Middle frontal gyrus (tissue), 1 donor: ENCODE data around the gene TEX14.

ENCODE experiments used
- DNase-seq: peaks from one replicate; pipeline ENCODE4 v3.0.0-alpha.2; 2015; ENCODE audit warnings: low spot score; ENCODE audit errors: extremely low spot score

TEX14 gene

GRCh38 chr17:58530655-58531054, 161.2 kb downstream of the TEX14 start:
- no peak for DNase-seq

DNA sequence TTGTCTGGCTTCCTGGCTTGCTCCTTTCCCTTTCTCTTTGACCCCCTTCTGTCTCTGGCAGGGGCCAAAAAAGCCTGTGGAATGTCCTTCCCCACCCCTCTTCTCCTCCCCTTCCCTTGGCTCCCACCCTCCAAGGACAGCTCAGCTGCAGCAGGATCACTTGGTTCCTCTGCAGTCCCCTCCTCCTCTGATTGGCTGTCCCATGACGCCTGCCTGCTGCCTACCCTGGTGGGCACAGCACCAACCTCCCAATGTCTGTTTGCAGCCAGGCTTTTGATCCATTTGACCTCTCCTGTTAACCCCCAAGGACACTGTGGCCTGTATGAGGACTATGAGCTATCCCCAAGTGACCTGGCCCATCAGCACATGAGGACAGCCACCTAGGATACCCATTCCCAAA, 162.6 kb downstream of the TEX14 start:
- peak; percentile 27 for DNase-seq

DNA sequence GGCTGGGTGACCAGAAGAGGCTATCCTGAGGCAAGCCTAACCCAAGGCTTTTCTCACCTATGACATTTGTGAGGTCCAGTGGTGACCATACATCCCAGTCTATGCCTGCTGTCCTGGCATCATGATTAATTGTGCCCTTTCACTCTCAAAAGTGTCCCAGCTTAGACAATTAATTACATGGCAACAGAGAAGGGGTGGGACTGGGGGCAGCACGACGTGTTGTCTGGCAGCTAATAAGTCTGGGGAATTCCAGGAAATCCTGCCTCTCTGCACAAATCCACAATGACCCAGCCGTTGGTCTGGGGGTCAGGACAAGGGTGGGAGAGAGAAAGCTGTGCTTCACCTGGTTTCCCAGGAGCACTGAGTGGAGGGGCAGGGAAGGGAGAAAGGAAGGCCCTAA, 163.4 kb downstream of the TEX14 start:
- DNase-seq: no peak

DNA sequence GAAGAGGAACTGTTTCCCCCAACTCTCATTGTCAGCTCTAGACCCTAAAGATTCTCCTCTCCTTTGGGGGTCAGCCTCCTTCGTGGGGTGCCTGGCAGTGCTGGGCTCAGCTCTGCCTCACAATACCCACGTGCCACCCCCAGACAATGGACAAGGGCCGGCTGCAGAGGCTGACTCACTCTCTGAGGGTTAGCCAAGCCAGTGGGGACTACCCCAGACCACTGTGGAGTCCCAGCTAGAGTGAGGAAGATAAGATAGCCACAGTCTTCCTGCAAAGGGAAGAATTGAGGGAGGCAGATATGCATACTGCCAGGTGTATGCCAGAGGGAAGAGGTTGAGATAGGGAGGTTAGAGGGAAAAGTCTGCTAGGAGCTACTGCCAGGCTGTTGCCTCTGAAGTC, 163.9 kb downstream of the TEX14 start:
- DNase-seq: peak; percentile 75

DNA sequence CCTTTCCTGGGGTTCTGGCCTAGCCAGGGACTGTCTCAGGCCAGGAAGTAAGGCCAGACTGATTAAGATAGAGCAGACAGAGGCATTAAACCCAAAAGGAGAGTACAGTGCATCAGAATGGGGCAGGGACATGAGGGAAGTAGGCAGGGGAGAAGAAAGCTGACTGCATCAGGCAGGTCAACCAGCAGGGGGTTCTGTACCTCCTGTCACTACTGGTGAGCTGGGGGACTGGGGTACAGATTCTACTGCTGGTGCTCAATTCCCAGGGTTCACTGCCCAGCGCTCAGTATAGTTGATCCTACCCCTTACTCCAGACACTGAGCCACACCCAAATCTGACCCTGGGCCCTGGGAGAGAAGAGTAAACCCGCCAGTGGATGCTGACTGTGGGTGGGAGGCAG, 164.5 kb downstream of the TEX14 start:
- no peak for DNase-seq

- DNase-seq: no peak
Observed at GRCh38 chr17:58525239-58525638, 166.6 kb downstream of the TEX14 start.

GRCh38 chr17:58521680-58522079, 170.2 kb downstream of the TEX14 start:
- DNase-seq: no peak

DNA sequence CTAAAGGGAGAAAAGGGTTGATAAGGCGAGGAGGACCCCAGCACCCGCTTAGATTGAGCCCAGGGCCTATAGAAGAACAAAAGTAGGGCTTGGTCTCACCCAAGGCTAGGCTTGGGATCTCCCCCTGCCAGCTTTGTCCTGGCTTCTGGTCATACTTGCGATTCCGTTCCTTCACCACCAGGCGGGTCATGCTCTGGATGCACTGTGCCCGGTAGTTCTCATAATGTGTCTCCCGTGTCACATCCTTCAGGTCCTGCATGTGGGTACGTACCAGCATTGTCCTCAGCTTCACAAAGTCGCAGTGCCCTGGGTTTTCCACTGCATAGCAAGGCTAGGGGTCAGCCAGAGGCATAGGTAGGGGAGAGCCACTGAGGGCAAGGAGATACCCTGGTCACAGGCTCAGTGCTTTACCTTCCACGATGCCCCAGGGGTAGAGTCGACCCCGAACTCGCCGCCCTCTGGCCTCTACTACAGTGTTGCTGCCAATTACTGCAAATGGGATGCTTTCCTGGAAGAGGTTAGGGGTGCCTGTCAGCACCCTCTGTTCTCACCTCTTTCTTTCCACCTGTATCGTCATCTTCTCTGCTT, 170.9 kb downstream of the TEX14 start:
- no peak for DNase-seq

DNA sequence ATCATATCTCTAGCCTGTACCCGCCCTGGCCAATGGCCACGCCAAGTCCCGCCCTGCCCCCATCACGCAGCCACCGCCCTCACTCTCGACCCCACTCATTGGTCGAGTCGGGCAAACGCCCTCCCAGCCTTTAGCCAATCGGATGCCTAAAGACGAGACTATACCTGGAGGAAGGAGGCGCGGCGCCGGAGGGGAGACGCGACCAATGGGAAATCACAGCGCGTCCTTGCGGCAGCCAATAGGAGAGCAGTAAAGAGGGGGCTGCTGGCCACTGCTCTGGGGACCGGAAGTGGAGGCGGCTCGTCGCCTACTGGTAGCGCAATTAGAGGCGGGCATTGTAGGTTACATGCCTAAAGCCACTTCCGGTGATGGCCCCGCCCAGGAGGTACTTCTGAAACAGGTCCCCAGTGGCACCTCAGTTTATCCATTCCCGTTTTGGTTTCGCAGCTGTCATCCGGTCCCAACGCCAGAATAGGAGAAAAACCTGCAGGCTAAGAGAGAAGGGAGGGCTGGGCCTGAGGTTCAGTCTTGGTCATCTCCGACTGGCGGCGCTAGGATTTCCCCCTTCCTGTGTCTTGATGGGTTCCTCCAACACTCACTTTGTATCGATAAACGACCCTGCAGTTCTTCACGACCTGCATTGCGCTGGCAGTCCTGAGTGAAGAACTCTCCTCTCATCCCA, 173.8 kb downstream of the TEX14 start:
- peak; percentile 99 for DNase-seq

DNA sequence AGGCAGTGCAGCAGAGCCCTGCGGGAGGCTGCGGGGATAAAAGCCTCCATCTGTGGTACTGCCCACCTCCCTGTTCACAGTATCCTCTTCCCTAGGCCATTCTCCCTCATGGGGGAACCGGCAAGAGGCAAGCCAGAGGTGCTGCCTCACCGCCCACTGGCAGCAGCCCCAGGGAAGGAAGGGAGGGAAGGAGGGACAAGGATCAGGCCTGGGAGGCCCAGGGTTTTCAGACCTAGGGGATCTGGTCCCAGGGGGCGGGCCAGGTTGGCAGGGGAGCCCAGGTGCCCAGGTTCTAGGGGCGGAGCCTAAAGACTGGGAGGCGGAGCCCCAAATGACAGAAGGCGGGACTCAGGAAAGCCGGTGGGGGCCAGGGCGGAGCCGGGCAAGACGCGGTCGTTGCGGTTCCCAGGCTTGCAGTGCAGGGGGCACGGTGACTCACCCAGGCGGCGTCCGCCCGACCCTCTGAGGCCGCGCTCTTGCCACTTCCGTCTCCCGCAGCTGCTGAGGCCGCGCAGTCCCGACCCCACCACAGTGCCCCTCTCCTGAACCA, 174.4 kb downstream of the TEX14 start:
- DNase-seq: no peak

DNA sequence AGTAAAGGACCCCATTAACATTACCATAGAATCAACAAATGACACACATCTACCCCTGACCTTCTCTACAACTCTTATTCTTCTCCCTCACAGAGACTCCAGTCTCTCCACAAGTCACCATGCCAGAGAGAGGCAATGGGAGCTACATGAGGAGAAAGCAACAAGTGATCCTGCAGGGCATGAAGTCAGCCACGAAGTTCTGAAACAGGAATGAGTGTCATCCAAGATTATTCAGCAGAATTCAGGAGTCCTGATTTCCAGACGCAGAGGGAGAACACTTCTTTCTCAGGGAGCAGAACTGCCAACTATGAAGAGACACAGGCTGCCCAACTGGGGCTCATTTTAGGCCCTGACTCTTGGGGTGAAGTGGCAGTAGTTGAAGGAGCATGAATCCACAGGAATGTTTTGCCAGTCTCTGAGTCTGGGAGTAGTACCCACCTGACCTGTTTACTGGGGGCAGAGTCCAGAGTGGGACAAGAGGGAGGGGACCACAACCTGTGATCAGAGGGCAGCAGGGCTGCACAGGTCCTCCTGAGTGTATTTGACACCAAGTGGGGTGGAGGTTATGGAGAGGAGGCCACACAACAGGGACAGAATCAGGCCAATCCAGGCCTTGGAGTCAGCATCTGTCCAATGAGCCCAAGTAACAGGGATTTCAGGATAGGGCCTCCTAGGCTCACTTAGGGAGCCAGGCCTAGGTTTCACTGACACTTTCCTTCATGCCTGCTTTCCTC, 175.0 kb downstream of the TEX14 start:
- no peak for DNase-seq

GRCh38 chr17:58515286-58515685, 176.6 kb downstream of the TEX14 start:
- DNase-seq: no peak

- no peak for DNase-seq
Observed at GRCh38 chr17:58514770-58515157, 177.1 kb downstream of the TEX14 start.

- peak; percentile 74 for DNase-seq
Observed at GRCh38 chr17:58513965-58514769, 177.7 kb downstream of the TEX14 start, which contains the start of gene MTMR4. Gene MTMR4, minus strand, starts transcription at chr17:58514638. Its CDS starts 231 bp downstream, at chr17:58514407.

DNA sequence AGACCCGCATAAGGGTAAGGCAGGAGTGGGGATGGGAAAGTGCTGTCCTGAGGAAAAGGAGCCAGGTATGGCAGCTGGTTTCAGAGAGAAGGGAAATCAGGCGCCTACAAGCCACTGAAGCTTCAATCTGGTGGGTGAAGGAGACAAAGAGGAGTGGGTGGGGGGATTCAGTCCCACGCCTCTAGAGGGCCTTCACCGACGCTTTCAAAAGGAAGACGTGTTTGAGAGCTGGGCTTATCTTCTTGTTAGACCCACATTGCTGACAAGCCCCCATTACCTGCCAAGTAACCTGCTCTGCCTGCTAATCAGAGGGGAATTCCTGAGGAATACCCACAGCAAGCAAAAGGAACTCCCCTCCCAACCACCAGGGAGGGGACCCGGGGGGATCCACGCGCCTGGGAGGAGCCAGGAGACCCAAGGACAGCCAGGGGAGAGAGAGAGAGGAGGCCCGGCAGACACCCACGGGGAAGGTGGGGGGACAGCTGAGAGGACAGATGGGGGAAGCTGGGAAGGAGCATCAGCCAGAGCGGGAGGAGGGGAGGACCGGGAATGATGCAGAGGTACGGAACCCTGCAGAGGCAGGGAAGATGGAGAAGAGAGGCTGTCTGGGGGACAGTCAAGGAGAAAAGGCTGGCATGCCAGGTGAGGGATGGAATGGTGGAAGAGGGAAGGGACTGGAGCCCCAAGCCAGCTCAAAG, 178.4 kb downstream of the TEX14 start:
- no peak for DNase-seq

DNA sequence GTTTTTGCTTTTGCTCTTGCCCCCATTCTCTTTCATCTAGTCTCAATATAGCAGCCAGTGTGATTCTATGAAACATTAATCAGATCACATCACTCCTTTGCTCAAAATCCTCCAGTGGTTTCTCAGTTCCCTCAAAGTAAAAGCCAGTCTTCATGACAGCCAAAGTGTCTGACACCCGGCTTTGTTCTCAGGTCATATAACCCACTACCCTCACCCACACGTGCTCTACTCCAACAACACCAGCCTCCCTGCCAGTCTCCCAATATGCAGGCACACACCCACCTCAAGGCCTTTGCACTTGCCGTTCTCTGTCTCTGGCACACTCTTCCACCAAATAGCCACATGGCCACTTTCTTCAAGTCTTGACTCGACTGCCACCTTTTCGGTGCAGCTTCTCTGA, 181.8 kb downstream of the TEX14 start:
- no peak for DNase-seq

DNA sequence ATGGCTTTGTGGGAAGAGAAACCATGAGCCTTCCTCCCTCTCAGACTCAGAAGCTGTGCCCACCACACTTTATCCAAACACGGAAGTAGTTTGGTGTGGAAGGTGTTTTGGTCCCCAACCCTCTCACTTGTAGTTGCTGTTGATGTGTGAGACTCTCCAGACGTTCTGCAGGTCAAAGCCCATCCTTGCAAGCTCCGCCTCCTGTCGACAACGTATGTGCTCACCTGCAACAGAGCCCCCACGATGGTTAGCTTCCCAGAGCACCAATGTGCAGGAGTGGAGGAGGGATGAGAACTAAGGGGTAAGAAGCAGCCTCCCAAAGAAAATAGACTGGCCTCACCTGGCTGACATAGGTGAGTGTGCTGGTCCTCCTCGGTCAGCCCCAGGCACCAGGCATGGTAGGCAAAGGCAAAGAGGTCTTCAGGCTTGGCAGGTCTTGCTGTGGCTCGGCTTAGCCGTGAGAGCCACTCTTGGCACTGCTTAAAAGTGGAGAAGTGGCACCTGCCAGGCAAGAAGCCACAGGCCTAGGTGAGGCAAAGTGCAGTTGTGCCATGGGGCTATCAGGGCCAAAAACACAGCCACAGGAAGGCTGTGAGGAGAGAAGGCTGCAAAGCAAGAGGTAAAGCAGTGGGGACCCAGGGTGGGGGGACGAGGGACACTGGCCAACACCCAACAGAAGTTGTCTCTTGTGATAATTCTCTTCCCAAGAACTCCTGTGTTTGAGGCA, 183.3 kb downstream of the TEX14 start:
- DNase-seq: no peak

DNA sequence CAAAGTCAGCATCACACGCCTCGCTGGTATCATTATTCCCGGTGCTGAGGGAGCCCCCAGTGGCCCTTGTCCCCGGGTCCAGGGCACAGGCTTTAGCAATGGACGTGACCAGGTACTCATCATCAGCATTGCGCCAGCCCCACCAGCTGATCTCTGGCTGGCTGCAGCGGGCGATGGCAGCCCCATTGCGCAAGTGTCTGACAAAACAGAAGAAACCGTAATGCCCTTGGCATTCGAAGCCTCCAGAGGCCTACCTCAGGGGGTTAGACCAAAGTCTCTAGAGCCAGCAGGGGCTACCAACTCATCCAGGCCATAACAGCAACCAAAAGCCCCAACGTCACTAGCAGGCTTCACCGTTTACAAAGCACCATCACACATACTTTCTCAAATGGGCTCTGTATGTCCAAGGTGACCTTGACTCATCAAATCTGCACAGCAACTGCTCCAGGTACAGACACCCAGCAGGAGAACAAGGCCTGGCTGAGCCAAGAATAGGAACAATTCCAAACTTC, 184.7 kb downstream of the TEX14 start:
- DNase-seq: no peak
